Suprapubic skin (tissue), 3 donors: Measurements from ENCODE around the gene PIK3CD.

Experiments used
- CTCF ChIP-seq, 2 donors: fragments of 200-600 bp in 1 of 2; fragments of 450-650 bp in 1 of 2; sonication (generic) in 1 of 2; IDR thresholded peaks; one replicate each; pipeline ENCODE4 v1.5.1; 2016 to 2019; ENCODE audit warnings: antibody characterized with exemption in 2 of 2, mild to moderate bottlenecking in 1 of 2, moderate library complexity in 1 of 2
- POLR2A ChIP-seq, 2 donors: fragments of 450-650 bp; IDR thresholded peaks; one replicate each; pipeline ENCODE4 v1.6.1; 2017; ENCODE audit warnings: antibody characterized with exemption in 2 of 2, mild to moderate bottlenecking in 2 of 2, moderate library complexity in 2 of 2

DNA sequence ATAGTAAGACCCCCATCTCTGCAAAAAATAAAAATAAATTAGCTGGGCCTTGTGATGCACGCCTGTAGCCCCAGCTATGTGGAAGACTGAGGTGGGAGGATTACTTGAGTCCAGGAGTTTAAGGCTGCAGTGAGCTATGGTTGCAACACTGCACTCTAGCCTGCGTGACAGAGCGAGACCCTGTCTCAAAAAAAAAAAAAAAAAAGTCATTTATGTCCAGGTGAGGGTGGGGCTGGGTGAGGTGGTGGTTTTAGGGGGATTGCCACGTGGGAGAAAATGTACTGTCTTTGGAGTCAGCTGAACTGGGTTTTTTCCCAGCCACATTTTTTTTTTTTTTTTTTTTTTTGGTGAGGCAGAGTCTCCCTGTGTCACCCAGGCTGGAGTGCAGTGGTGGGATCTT, 6.7 kb downstream of the PIK3CD start:
- TF ChIP-seq POLR2A (IDR thresholded peaks at IDR 0.05): no peak
- TF ChIP-seq CTCF (IDR thresholded peaks at IDR 0.05): no peak
